Prostate gland (tissue), 2 donors: ENCODE results near the gene MRM2. TPM values are rescaled to one million over a fixed set of nuclear protein-coding genes. Genes with fewer than 3 reads are reported as not detected.

ENCODE experiments used
- DNase-seq: peaks from one replicate; pipeline ENCODE4 v3.0.0-alpha.2; 2019; ENCODE audit warnings: low spot score
- H3K27ac ChIP-seq, 2 donors: fragments of 200-600 bp; sonication (generic); 2 replicates each; pipeline ENCODE4 v1.5.1; 2017 to 2019
- H3K27me3 ChIP-seq: fragments of 200-600 bp; sonication (generic); replicated peaks from 2 replicates; pipeline ENCODE4 v1.5.1; 2019; ENCODE audit not compliant: insufficient read depth
- H3K36me3 ChIP-seq, 2 donors: fragments of 200-600 bp; sonication (generic); 1 replicate in 1 of 2; 2 replicates in 1 of 2; pipeline versions ENCODE4 v1.5.1 to v1.8.1; 2017 to 2019
- H3K4me1 ChIP-seq: fragments of 200-600 bp; sonication (generic); replicated peaks from 2 replicates; pipeline ENCODE4 v1.5.1; 2019
- H3K4me3 ChIP-seq, 2 donors: fragments of 200-600 bp; sonication (generic); 2 replicates each; pipeline ENCODE4 v1.5.1; 2017 to 2019
- H3K9me3 ChIP-seq: fragments of 200-600 bp; sonication (generic); 2 replicates; pipeline ENCODE4 v1.5.1; 2017
- POLR2A ChIP-seq: fragments of 450-650 bp; IDR thresholded peaks from one replicate; pipeline ENCODE4 v1.6.1; 2016; ENCODE audit warnings: antibody characterized with exemption, mild to moderate bottlenecking
- POLR2AphosphoS5 ChIP-seq: sonication (generic); formaldehyde crosslinking; IDR thresholded peaks from one replicate; pipeline ENCODE4 v1.6.1; 2017; ENCODE audit warnings: antibody characterized with exemption
- WGBS: methylation state at CpG from one replicate; pipeline ENCODE4 v1.1.5; 2018; 5-methylcytosine and 5-hydroxymethylcytosine counted together
- intact Hi-C: fragments of 100-400 bp; cut with DNase I; formaldehyde crosslinking; loops from one replicate; pipeline ENCODE4 v1.14.2; 2022
- total RNA-seq, 2 donors: library from RNA; depleted of rRNA; stranded (reverse); fragments of >200 nt; gene quantifications; one replicate each; pipeline ENCODE4 v1.1.0, GENCODE V29; 2016
- TF ChIP-seq, protein P1 (sequence below), 4 experiments: fragments of 200-600 bp in 2 of 4; fragments of 450-650 bp in 2 of 4; sonication (generic) in 2 of 4; IDR thresholded peaks; 1 replicate in 3 of 4; 2 replicates in 1 of 4; pipeline ENCODE4 v1.5.1; 2016 to 2019; ENCODE audit warnings: antibody characterized with exemption in 4 of 4, mild to moderate bottlenecking in 2 of 4, moderate library complexity in 2 of 4

Gene MRM2
- total RNA-seq, 2 donors from 2014 or later = 21.8 to 23.0 TPM

DNA sequence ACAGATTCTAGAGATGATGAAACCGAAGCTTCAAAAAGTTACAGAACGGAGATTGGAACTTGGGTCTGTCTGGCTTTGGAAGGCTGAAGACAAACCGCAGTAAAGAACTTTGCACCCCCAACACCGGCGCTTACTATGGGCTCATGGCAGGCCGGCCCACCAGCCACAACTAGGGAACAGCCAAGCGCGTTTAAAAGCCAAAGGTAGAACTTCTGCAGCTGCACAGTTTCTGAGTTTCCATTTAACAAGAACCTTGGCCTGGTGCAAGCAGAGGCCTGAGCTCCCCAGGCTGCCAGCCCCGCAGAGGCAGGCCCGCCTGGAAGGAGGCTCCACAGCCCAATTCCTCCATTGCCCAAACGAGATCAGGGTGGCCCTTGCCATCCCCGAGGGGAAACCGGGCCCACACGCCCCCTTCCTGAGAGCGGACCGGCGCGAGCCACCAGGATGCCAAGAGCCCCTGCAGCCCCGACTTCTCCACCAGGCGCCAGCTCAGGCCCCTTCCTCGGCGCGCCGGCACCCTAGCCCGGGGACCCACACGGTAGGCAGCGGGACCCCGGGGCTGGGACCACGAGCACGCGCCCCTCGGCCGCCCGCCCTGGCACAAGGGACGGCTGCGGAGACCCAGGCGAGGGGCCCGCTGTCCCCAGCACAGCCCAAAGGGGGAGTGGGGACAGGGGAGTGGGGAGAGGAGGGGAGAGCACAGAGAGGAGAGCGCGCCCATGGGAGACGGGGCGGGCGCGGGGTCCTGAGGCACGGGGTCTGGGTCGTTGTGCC, 9.8 kb downstream of the MRM2 start:
- H3K36me3 ChIP-seq = no peaks in the 10 kb centered on the region
- H3K9me3 ChIP-seq = no peaks in the 10 kb centered on the region
- peak overlapping the region; percentile 76 to 94 for H3K4me3 ChIP-seq
- no peaks in the 10 kb centered on the region for H3K4me1 ChIP-seq
- no peak for TF ChIP-seq POLR2AphosphoS5
- TF ChIP-seq, protein P1, sequence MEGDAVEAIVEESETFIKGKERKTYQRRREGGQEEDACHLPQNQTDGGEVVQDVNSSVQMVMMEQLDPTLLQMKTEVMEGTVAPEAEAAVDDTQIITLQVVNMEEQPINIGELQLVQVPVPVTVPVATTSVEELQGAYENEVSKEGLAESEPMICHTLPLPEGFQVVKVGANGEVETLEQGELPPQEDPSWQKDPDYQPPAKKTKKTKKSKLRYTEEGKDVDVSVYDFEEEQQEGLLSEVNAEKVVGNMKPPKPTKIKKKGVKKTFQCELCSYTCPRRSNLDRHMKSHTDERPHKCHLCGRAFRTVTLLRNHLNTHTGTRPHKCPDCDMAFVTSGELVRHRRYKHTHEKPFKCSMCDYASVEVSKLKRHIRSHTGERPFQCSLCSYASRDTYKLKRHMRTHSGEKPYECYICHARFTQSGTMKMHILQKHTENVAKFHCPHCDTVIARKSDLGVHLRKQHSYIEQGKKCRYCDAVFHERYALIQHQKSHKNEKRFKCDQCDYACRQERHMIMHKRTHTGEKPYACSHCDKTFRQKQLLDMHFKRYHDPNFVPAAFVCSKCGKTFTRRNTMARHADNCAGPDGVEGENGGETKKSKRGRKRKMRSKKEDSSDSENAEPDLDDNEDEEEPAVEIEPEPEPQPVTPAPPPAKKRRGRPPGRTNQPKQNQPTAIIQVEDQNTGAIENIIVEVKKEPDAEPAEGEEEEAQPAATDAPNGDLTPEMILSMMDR (IDR thresholded peaks at IDR 0.05) = no peak
- TF ChIP-seq POLR2A = no peak
- no peak for DNase-seq
- H3K27ac ChIP-seq = peak overlapping the region; percentile 51 to 55
- intact Hi-C loops = no loop called here
- no peaks in the 10 kb centered on the region for H3K27me3 ChIP-seq
- under 1% methylated on average over 36 of the region's 46 CpGs for WGBS

DNA sequence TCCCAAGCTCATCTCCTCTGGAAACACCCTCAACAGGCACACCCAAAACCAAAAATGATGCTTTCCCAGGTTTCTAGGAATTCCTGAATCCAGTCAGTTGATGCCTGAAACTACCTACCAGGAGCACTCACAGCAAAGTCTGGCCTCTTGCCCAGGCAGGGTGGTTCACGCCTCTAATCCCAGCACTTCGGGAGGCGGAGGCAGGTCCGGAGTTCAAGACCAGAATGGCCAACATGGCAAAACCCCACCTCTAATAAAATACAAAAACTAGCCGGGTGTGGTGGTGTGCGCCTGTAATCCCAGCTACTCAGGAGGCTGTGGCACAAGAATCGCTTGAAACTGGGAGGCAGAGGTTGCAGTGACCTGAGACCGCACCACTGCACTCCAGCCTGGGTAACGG, 11.1 kb downstream of the MRM2 start:
- H3K27me3 ChIP-seq = no peaks in the 10 kb centered on the region
- no peak overlapping the region for H3K4me3 ChIP-seq
- no peak for DNase-seq
- TF ChIP-seq, protein P1 (IDR thresholded peaks at IDR 0.05) = no peak
- TF ChIP-seq POLR2A (no peak), POLR2AphosphoS5 (no peak)
- no peak overlapping the region for H3K27ac ChIP-seq
- WGBS = 92% methylated on average over 9 of the region's 9 CpGs
- no peaks in the 10 kb centered on the region for H3K36me3 ChIP-seq
- H3K4me1 ChIP-seq = no peaks in the 10 kb centered on the region
- no peaks in the 10 kb centered on the region for H3K9me3 ChIP-seq
- intact Hi-C loops = no loop called here

GRCh38 chr7:2230226-2230625, 11.8 kb downstream of the MRM2 start:
- Histone ChIP-seq H3K4me3 (no peak overlapping the region), H3K27ac (no peak overlapping the region), H3K27me3 (no peaks in the 10 kb centered on the region), H3K36me3 (no peaks in the 10 kb centered on the region), H3K4me1 (no peaks in the 10 kb centered on the region), H3K9me3 (no peaks in the 10 kb centered on the region)
- 95% methylated on average over 8 of the region's 8 CpGs for WGBS
- intact Hi-C loops = no loop called here
- no peak for TF ChIP-seq POLR2A
- TF ChIP-seq, protein P1 (IDR thresholded peaks at IDR 0.05) = no peak
- TF ChIP-seq POLR2AphosphoS5 = no peak
- DNase-seq = no peak

DNA sequence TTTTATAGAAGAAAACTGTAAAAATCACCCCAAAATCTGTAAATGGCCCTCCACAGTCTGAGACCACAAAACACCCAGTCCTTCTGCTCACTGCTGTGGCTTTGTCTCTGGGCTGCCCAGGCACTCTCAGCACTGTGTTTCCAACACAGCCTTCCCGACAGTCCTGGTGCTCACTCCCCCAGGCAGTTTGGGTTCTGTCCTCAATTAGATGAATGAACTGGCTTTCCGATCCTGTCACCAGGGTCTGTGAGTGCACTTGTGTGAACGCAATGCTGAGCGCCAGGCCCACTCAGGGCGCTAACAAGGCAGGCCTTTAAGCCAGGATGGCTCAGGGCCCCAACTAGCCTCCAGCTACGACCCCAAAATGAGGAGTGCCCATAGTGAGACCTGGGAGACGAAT, 12.5 kb downstream of the MRM2 start:
- Histone ChIP-seq H3K27ac (no peak overlapping the region), H3K36me3 (no peaks in the 10 kb centered on the region), H3K4me3 (no peak overlapping the region), H3K27me3 (no peaks in the 10 kb centered on the region), H3K4me1 (no peaks in the 10 kb centered on the region), H3K9me3 (no peaks in the 10 kb centered on the region)
- intact Hi-C loops = no loop called here
- WGBS = 93% methylated on average over 7 of the region's 7 CpGs
- TF ChIP-seq POLR2A (no peak), POLR2AphosphoS5 (no peak)
- TF ChIP-seq, protein P1 (IDR thresholded peaks at IDR 0.05) = no peak
- DNase-seq = no peak

- intact Hi-C loops = no loop called here
Observed at GRCh38 chr7:2228921-2229320, 13.1 kb downstream of the MRM2 start.

More at GRCh38 chr7:2228921-2229320, 13.1 kb downstream of the MRM2 start:
- Histone ChIP-seq H3K9me3 (no peaks in the 10 kb centered on the region), H3K4me1 (no peaks in the 10 kb centered on the region), H3K36me3 (no peaks in the 10 kb centered on the region), H3K27ac (no peak overlapping the region), H3K27me3 (no peaks in the 10 kb centered on the region), H3K4me3 (no peak overlapping the region)
- 90% methylated on average over 8 of the region's 8 CpGs for WGBS
- DNase-seq = no peak
- TF ChIP-seq POLR2A (no peak), POLR2AphosphoS5 (no peak)
- TF ChIP-seq, protein P1 (IDR thresholded peaks at IDR 0.05) = no peak
